ENCODE results near the gene LEO1.

DNA sequence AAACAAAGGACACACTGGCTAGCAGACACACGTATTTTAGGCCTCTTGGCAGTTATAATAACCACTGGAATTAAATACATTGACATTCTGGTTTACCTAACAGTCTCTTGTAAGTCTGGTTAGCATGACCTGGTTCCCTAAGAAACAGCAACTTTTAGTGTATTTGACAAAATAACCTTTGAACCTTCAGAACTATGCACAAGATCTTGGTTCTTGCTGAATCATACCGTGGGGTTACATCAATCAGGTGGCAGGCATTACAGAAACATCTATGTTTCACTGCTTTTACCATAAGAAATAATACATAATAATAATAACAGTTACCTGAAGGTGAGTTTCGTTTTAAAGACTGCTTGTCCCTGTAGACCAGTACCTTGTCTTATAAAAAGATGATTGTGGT is 18.8 kb downstream of the LEO1 start:
- TF ChIP-seq BHLHE40 (IDR thresholded peaks at IDR 0.05; ENCODE audit: borderline replicate concordance) (no peak), ELF4 (IDR thresholded peaks at IDR 0.05) (no peak), NFRKB (IDR thresholded peaks at IDR 0.05) (no peak), FOXM1 (IDR thresholded peaks at IDR 0.05; ENCODE audit: borderline replicate concordance) (no peak), TARDBP (IDR thresholded peaks at IDR 0.05) (no peak), CTBP1 (IDR thresholded peaks at IDR 0.05; ENCODE audit: borderline replicate concordance) (no peak), ARNT (IDR thresholded peaks at IDR 0.05) (no peak), L3MBTL2 (conservative IDR thresholded peaks at IDR 0.05) (no peak)
- TF ChIP-seq, protein P1, sequence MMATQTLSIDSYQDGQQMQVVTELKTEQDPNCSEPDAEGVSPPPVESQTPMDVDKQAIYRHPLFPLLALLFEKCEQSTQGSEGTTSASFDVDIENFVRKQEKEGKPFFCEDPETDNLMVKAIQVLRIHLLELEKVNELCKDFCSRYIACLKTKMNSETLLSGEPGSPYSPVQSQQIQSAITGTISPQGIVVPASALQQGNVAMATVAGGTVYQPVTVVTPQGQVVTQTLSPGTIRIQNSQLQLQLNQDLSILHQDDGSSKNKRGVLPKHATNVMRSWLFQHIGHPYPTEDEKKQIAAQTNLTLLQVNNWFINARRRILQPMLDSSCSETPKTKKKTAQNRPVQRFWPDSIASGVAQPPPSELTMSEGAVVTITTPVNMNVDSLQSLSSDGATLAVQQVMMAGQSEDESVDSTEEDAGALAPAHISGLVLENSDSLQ (IDR thresholded peaks at IDR 0.05): no peak
